HG03521 (cell line): Measurements from ENCODE around the gene NECAP2.
A peak's percentile ranks its signal among the peaks of the same experiment; 100 is the strongest.
"Not testable (repeated sequence)": the region's sequence is repeated elsewhere in the genome, so short reads cannot be mapped to it uniquely, and the experiment has no call there.

Experiments used
- ATAC-seq: cut with Tn5 transposase; IDR thresholded peaks from one replicate; pipeline ENCODE4 v1.9.1; 2021; ENCODE audit warnings: mild to moderate bottlenecking, moderate library complexity; ENCODE audit not compliant: unreplicated experiment

The NECAP2 gene

GRCh38 chr1:16492937-16493336 lies 52.4 kb downstream of the NECAP2 start:
- ATAC-seq = not testable (repeated sequence)

- ATAC-seq = not testable (repeated sequence)
These were observed 53.2 kb downstream of the NECAP2 start for GRCh38 chr1:16493731-16494130.

GRCh38 chr1:16497474-16497904 lies 57.0 kb downstream of the NECAP2 start:
- ATAC-seq = not testable (repeated sequence)

GRCh38 chr1:16498047-16498446 lies 57.5 kb downstream of the NECAP2 start:
- ATAC-seq = not testable (repeated sequence)

GRCh38 chr1:16498573-16499413 lies 58.3 kb downstream of the NECAP2 start:
- ATAC-seq = peak; percentile 78

- not testable (repeated sequence) for ATAC-seq
These were observed 59.9 kb downstream of the NECAP2 start for GRCh38 chr1:16500466-16500865.

GRCh38 chr1:16500975-16501374 lies 60.5 kb downstream of the NECAP2 start:
- ATAC-seq = not testable (repeated sequence)

- ATAC-seq = not testable (repeated sequence)
These were observed 60.9 kb downstream of the NECAP2 start for GRCh38 chr1:16501446-16501845.

GRCh38 chr1:16503494-16503893 lies 63.0 kb downstream of the NECAP2 start:
- ATAC-seq = no peak

- not testable (repeated sequence) for ATAC-seq
These were observed 65.3 kb downstream of the NECAP2 start for GRCh38 chr1:16505870-16506269.

- ATAC-seq = not testable (repeated sequence)
These were observed 66.0 kb downstream of the NECAP2 start for GRCh38 chr1:16506364-16507136.

GRCh38 chr1:16508861-16509445 lies 68.4 kb downstream of the NECAP2 start:
- ATAC-seq = not testable (repeated sequence)
